Neural cell (in vitro differentiated cells): ENCODE results near the gene SLC36A3. TPM values are rescaled to one million over a fixed set of nuclear protein-coding genes. Genes with fewer than 3 reads are reported as not detected.

Source experiments
- H2AFZ ChIP-seq: fragments of 200-600, 300-800 bp; sonication (generic), shearing (Covaris generic); 2 replicates; pipeline ENCODE4 v1.6.0; 2014; ENCODE audit warnings: low read depth, mild to moderate bottlenecking, antibody characterized with exemption, low read length, moderate library complexity
- H3F3A ChIP-seq: fragments of 200-600 bp; shearing (Covaris generic); 2 replicates; pipeline ENCODE4 v1.6.1; 2016; ENCODE audit warnings: mild to moderate bottlenecking, moderate library complexity, mixed read lengths, antibody characterized with exemption, low read length; ENCODE audit not compliant: insufficient read depth, poor library complexity, severe bottlenecking
- H3K27ac ChIP-seq: fragments of 200-600, 300-800 bp; sonication (generic), shearing (Covaris generic); 2 replicates; pipeline ENCODE4 v1.5.1; 2014; ENCODE audit warnings: mild to moderate bottlenecking, low read length, moderate library complexity
- H3K27me3 ChIP-seq: fragments of 300-800, 200-600 bp; sonication (generic), shearing (Covaris generic); 2 replicates; pipeline ENCODE4 v1.6.0; 2014; ENCODE audit warnings: mild to moderate bottlenecking, low read depth, low read length, moderate library complexity; ENCODE audit not compliant: insufficient read depth
- H3K36me3 ChIP-seq: fragments of 300-800, 200-600 bp; sonication (generic), shearing (Covaris generic); 2 replicates; pipeline ENCODE4 v1.5.1; 2014; ENCODE audit warnings: mild to moderate bottlenecking, antibody characterized with exemption, low read length, moderate library complexity; ENCODE audit not compliant: insufficient read depth
- H3K4me2 ChIP-seq: fragments of 300-800, 200-600 bp; sonication (generic), shearing (Covaris generic); 2 replicates; pipeline ENCODE4 v1.6.0; 2014; ENCODE audit warnings: mild to moderate bottlenecking, low read length
- H3K4me3 ChIP-seq: fragments of 300-800, 200-600 bp; sonication (generic), shearing (Covaris generic); 2 replicates; pipeline ENCODE4 v1.5.1; 2014; ENCODE audit warnings: mild to moderate bottlenecking, low read length, moderate library complexity
- H3K79me2 ChIP-seq: fragments of 200-600 bp; shearing (Covaris generic); replicated peaks from 2 replicates; pipeline ENCODE4 v1.6.0; 2014; ENCODE audit warnings: mild to moderate bottlenecking, low read length, moderate library complexity; ENCODE audit not compliant: insufficient read depth
- H3K9ac ChIP-seq: fragments of 300-800, 200-600 bp; sonication (generic), shearing (Covaris generic); 2 replicates; pipeline ENCODE4 v1.6.1; 2016; ENCODE audit warnings: mild to moderate bottlenecking, low read length, mixed read lengths
- H3K9me2 ChIP-seq: fragments of 200-600 bp; shearing (Covaris generic); 2 replicates; pipeline ENCODE4 v1.6.1; 2016; ENCODE audit warnings: mild to moderate bottlenecking, low read length, mixed read lengths; ENCODE audit not compliant: insufficient read depth
- H3K9me3 ChIP-seq: fragments of 200-600, 300-800 bp; sonication (generic), shearing (Covaris generic); 2 replicates; pipeline ENCODE4 v1.6.1; 2016; ENCODE audit warnings: mild to moderate bottlenecking, mixed run types, low read length, moderate library complexity, mixed read lengths
- H4K20me1 ChIP-seq: fragments of 200-600 bp; shearing (Covaris generic); 2 replicates; pipeline ENCODE4 v1.6.1; 2016; ENCODE audit warnings: mild to moderate bottlenecking, mixed run types; ENCODE audit not compliant: insufficient read depth
- EP300 ChIP-seq: fragments of 450-650 bp; conservative IDR thresholded peaks from 2 replicates; pipeline ENCODE4 v1.6.1; 2014; ENCODE audit warnings: antibody characterized with exemption, mild to moderate bottlenecking, moderate library complexity; ENCODE audit not compliant: poor library complexity, severe bottlenecking
- EZH2 ChIP-seq: fragments of 200-600, 300-800 bp; shearing (Covaris generic), sonication (generic); IDR thresholded peaks from 2 replicates; pipeline ENCODE4 v1.6.1; 2014; ENCODE audit warnings: antibody characterized with exemption, low read length, borderline replicate concordance, mild to moderate bottlenecking; ENCODE audit not compliant: insufficient read depth, poor library complexity, severe bottlenecking
- MXI1 ChIP-seq: fragments of 450-650 bp; conservative IDR thresholded peaks from 2 replicates; pipeline ENCODE4 v1.6.1; 2014; ENCODE audit warnings: antibody characterized with exemption, mild to moderate bottlenecking; ENCODE audit not compliant: poor library complexity, severe bottlenecking
- SMC3 ChIP-seq: fragments of 450-650 bp; conservative IDR thresholded peaks from 2 replicates; pipeline ENCODE4 v1.6.1; 2014; ENCODE audit warnings: antibody characterized with exemption, mild to moderate bottlenecking, moderate library complexity; ENCODE audit not compliant: poor library complexity
- TAF1 ChIP-seq: IDR thresholded peaks from 2 replicates; pipeline ENCODE4 v1.6.1; 2012; ENCODE audit warnings: low read depth
- polyA plus RNA-seq: library from polyadenylated mRNA; depleted of rRNA; stranded (reverse); fragments of >200 nt; gene quantifications from 2 replicates; pipeline ENCODE4 v1.2.3, GENCODE V29; 2014
- TF ChIP-seq, protein P1 (sequence below): fragments of 450-650 bp; IDR thresholded peaks from 2 replicates; pipeline ENCODE4 v1.5.1; 2014; ENCODE audit warnings: antibody characterized with exemption, mild to moderate bottlenecking, moderate library complexity; ENCODE audit not compliant: poor library complexity, severe bottlenecking
- TF ChIP-seq, protein P2 (sequence below): IDR thresholded peaks from 2 replicates; pipeline ENCODE4 v1.6.1; 2012; ENCODE audit warnings: borderline replicate concordance

The SLC36A3 gene
- polyA plus RNA-seq, 1 donor from 2014 or later, result not detected

GRCh38 chr5:151347369-151347768, 43.8 kb upstream of the SLC36A3 start, which contains the start of gene SLC36A2:
Gene SLC36A2, minus strand, starts transcription at chr5:151347559. Its CDS starts 99 bp downstream, at chr5:151347460.
- Histone ChIP-seq H3K9ac (no peak within 1 kb of the TSS), H3K4me2 (no peak within 1 kb of the TSS), H4K20me1 (no peaks in the 10 kb centered on the region), H3F3A (no peaks in the 10 kb centered on the region), H3K36me3 (no peaks in the 10 kb centered on the region), H3K9me2 (no peaks in the 10 kb centered on the region), H3K27ac (no peak within 1 kb of the TSS), H3K9me3 (no peaks in the 10 kb centered on the region), H3K27me3 (no peaks in the 10 kb centered on the region), H3K79me2 (no peaks in the 10 kb centered on the region), H3K4me3 (no peak within 1 kb of the TSS), H2AFZ (no peak within 1 kb of the TSS)
- TF ChIP-seq EP300, result no peak
- no peak for TF ChIP-seq SMC3
- no peak for TF ChIP-seq TAF1
- no peak for TF ChIP-seq EZH2
- TF ChIP-seq, protein P1, sequence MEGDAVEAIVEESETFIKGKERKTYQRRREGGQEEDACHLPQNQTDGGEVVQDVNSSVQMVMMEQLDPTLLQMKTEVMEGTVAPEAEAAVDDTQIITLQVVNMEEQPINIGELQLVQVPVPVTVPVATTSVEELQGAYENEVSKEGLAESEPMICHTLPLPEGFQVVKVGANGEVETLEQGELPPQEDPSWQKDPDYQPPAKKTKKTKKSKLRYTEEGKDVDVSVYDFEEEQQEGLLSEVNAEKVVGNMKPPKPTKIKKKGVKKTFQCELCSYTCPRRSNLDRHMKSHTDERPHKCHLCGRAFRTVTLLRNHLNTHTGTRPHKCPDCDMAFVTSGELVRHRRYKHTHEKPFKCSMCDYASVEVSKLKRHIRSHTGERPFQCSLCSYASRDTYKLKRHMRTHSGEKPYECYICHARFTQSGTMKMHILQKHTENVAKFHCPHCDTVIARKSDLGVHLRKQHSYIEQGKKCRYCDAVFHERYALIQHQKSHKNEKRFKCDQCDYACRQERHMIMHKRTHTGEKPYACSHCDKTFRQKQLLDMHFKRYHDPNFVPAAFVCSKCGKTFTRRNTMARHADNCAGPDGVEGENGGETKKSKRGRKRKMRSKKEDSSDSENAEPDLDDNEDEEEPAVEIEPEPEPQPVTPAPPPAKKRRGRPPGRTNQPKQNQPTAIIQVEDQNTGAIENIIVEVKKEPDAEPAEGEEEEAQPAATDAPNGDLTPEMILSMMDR, result no peak
- TF ChIP-seq MXI1, result no peak

GRCh38 chr5:151345808-151346478, 42.4 kb upstream of the SLC36A3 start:
- TF ChIP-seq SMC3, result no peak
- TF ChIP-seq, protein P2, sequence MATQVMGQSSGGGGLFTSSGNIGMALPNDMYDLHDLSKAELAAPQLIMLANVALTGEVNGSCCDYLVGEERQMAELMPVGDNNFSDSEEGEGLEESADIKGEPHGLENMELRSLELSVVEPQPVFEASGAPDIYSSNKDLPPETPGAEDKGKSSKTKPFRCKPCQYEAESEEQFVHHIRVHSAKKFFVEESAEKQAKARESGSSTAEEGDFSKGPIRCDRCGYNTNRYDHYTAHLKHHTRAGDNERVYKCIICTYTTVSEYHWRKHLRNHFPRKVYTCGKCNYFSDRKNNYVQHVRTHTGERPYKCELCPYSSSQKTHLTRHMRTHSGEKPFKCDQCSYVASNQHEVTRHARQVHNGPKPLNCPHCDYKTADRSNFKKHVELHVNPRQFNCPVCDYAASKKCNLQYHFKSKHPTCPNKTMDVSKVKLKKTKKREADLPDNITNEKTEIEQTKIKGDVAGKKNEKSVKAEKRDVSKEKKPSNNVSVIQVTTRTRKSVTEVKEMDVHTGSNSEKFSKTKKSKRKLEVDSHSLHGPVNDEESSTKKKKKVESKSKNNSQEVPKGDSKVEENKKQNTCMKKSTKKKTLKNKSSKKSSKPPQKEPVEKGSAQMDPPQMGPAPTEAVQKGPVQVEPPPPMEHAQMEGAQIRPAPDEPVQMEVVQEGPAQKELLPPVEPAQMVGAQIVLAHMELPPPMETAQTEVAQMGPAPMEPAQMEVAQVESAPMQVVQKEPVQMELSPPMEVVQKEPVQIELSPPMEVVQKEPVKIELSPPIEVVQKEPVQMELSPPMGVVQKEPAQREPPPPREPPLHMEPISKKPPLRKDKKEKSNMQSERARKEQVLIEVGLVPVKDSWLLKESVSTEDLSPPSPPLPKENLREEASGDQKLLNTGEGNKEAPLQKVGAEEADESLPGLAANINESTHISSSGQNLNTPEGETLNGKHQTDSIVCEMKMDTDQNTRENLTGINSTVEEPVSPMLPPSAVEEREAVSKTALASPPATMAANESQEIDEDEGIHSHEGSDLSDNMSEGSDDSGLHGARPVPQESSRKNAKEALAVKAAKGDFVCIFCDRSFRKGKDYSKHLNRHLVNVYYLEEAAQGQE, result no peak
- TF ChIP-seq, protein P1, result no peak
- Histone ChIP-seq H3K9ac (no peak overlapping the region), H4K20me1 (no peaks in the 10 kb centered on the region), H3K4me3 (no peak overlapping the region), H2AFZ (no peak overlapping the region), H3K36me3 (no peaks in the 10 kb centered on the region), H3K9me3 (no peaks in the 10 kb centered on the region), H3K9me2 (no peaks in the 10 kb centered on the region), H3K4me2 (no peak overlapping the region), H3K79me2 (no peaks in the 10 kb centered on the region), H3K27me3 (no peaks in the 10 kb centered on the region), H3K27ac (no peak overlapping the region), H3F3A (no peaks in the 10 kb centered on the region)
